Right atrium auricular region (tissue), 2 donors: Measurements from ENCODE around the gene CEMIP. TPM values are rescaled to one million over a fixed set of nuclear protein-coding genes. Genes with fewer than 3 reads are reported as not detected.

Experiments
- DNase-seq: peaks from one replicate; pipeline ENCODE4 v3.0.0-alpha.2; 2019; ENCODE audit warnings: low spot score
- H3K27ac ChIP-seq, 2 donors: fragments of 200-600 bp; sonication (generic); 1 replicate in 1 of 2; 2 replicates in 1 of 2; pipeline ENCODE4 v1.5.1; 2016 to 2019
- H3K27me3 ChIP-seq, 2 donors: fragments of 200-600 bp; sonication (generic); one replicate each; pipeline versions ENCODE4 v1.5.1 to v1.6.0; 2017 to 2019
- H3K36me3 ChIP-seq: fragments of 200-600 bp; sonication (generic); one replicate; pipeline ENCODE4 v1.5.1; 2016
- H3K4me1 ChIP-seq, 2 donors: fragments of 200-600 bp; sonication (generic); one replicate each; pipeline versions ENCODE4 v1.5.1 to v1.6.0; 2017 to 2019
- H3K4me3 ChIP-seq, 2 donors: fragments of 200-600 bp; sonication (generic); 1 replicate in 1 of 2; 2 replicates in 1 of 2; pipeline ENCODE4 v1.5.1; 2017 to 2019; ENCODE audit warnings: mild to moderate bottlenecking in 1 of 2, moderate library complexity in 1 of 2
- H3K9me3 ChIP-seq, 2 donors: fragments of 200-600 bp; sonication (generic); one replicate each; pipeline ENCODE4 v1.5.1; 2019
- CTCF ChIP-seq, 2 donors: fragments of 200-600 bp; sonication (generic); IDR thresholded peaks; one replicate each; pipeline ENCODE4 v1.5.1; 2019; ENCODE audit warnings: antibody characterized with exemption in 2 of 2
- total RNA-seq, 2 donors: library from RNA; depleted of rRNA; stranded (reverse); fragments of >200 nt; gene quantifications; one replicate each; pipeline ENCODE4 v1.1.0, GENCODE V29; 2016

The CEMIP gene
- total RNA-seq, 2 donors from 2014 or later, result 0.22 to 2.9 TPM

- Histone ChIP-seq H3K36me3 (no peaks in the 10 kb centered on the region), H3K9me3 (no peaks in the 10 kb centered on the region), H3K27me3 (no peaks in the 10 kb centered on the region), H3K4me1 (peaks cover 0 to 9% of the 10 kb centered on the region in 2 donors), H3K4me3 (no peak overlapping the region), H3K27ac (no peak overlapping the region)
- TF ChIP-seq CTCF (IDR thresholded peaks at IDR 0.05), result no peak
- DNase-seq, result peak; percentile 42
These were observed 188.9 kb downstream of the CEMIP start for GRCh38 chr15:80967991-80968510.

- Histone ChIP-seq H3K4me3 (no peak overlapping the region), H3K9me3 (no peaks in the 10 kb centered on the region), H3K27me3 (no peaks in the 10 kb centered on the region), H3K27ac (no peak overlapping the region), H3K4me1 (peaks cover 0 to 9% of the 10 kb centered on the region in 2 donors), H3K36me3 (no peaks in the 10 kb centered on the region)
- no peak for TF ChIP-seq CTCF (IDR thresholded peaks at IDR 0.05)
- peak; percentile 54 for DNase-seq
These were observed 190.1 kb downstream of the CEMIP start for GRCh38 chr15:80969316-80969715.

- Histone ChIP-seq H3K9me3 (no peaks in the 10 kb centered on the region), H3K36me3 (no peaks in the 10 kb centered on the region), H3K27ac (no peak overlapping the region), H3K27me3 (no peaks in the 10 kb centered on the region), H3K4me1 (peaks cover 0 to 9% of the 10 kb centered on the region in 2 donors), H3K4me3 (no peak overlapping the region)
- peak; percentile 68 for DNase-seq
- peak; percentile 81 to 93 for TF ChIP-seq CTCF (IDR thresholded peaks at IDR 0.05)
These were observed 191.0 kb downstream of the CEMIP start for GRCh38 chr15:80970018-80970657.

- Histone ChIP-seq H3K27ac (no peak overlapping the region), H3K9me3 (no peaks in the 10 kb centered on the region), H3K4me3 (no peak overlapping the region), H3K27me3 (no peaks in the 10 kb centered on the region), H3K36me3 (no peaks in the 10 kb centered on the region), H3K4me1 (peaks cover 0 to 9% of the 10 kb centered on the region in 2 donors)
- peak; percentile 21 for DNase-seq
- TF ChIP-seq CTCF (IDR thresholded peaks at IDR 0.05), result no peak
These were observed 191.5 kb downstream of the CEMIP start for GRCh38 chr15:80970658-80971057.

GRCh38 chr15:80971143-80971542 is 192.0 kb downstream of the CEMIP start:
- TF ChIP-seq CTCF (IDR thresholded peaks at IDR 0.05), result no peak
- no peak overlapping the region for H3K4me3 ChIP-seq
- H3K36me3 ChIP-seq, result no peaks in the 10 kb centered on the region
- H3K4me1 ChIP-seq, result peaks cover 0 to 9% of the 10 kb centered on the region in 2 donors
- DNase-seq, result peak; percentile 13
- no peaks in the 10 kb centered on the region for H3K9me3 ChIP-seq
- H3K27me3 ChIP-seq, result no peaks in the 10 kb centered on the region
- no peak overlapping the region for H3K27ac ChIP-seq

- H3K4me3 ChIP-seq, result no peak overlapping the region
- peak; percentile 26 for DNase-seq
- H3K4me1 ChIP-seq, result peaks cover 0 to 9% of the 10 kb centered on the region in 2 donors
- no peaks in the 10 kb centered on the region for H3K36me3 ChIP-seq
- H3K27me3 ChIP-seq, result no peaks in the 10 kb centered on the region
- no peak for TF ChIP-seq CTCF (IDR thresholded peaks at IDR 0.05)
- no peak overlapping the region for H3K27ac ChIP-seq
- H3K9me3 ChIP-seq, result no peaks in the 10 kb centered on the region
These were observed 193.1 kb downstream of the CEMIP start for GRCh38 chr15:80972276-80972675.
